ENCODE measurements around the gene ATP6V1C2.
"Not testable (repeated sequence)": the region's sequence is repeated elsewhere in the genome, so short reads cannot be mapped to it uniquely, and the experiment has no call there.

ATP6V1C2 gene

DNA sequence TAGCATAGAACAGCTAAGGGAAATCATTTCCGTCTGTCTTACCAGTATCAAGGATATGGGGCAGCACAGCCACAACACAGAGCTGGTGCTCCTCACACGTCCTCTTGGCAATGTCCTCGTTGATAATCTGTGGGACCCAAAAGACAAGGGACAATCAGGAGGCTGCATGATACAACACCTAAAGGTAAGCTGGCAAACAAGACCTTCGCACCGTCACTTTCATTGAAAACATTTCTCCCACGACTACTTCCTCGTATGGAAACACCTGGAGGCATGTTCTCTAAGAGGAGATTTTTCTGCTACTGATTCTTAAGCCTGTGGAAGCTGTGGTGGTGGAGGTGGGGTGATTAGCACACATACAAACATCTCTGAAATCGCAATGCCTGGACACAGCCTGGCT, 67.4 kb downstream of the ATP6V1C2 start:
- no peak for DNase-seq

- DNase-seq: no peak
These were observed 69.0 kb downstream of the ATP6V1C2 start for GRCh38 chr2:10790228-10790973.

DNA sequence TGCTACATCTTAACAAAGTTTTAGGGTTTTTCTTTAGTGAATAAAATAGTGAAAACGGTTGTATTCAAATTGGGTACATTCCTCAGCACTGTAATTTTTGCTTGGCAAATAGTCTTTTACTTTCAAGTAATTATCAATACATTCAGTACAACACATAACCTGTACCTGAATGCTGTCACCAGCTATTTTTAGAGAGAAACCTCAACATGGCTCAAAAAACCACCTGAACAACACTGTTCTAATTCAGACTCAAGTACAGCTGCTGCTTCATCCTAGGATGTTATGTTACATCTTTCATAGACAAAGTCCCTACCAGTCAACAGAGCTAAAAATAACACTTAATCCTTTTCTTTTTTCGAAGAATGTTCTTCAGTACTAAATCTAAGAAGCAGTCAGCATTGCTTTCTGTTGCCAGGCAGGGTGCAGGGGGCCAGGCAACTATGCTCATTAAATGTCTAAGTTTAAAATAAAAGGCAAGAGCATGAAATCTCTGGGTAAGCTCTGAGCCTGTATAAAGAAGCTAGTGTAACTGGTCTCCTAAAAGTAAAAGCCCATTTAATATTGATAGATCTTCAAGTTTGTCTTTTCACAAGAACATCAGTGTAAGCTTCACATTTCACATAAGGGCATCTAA, 70.7 kb downstream of the ATP6V1C2 start:
- DNase-seq: no peak

GRCh38 chr2:10792660-10793400, 71.4 kb downstream of the ATP6V1C2 start:
- no peak for DNase-seq

GRCh38 chr2:10793816-10794215, 72.4 kb downstream of the ATP6V1C2 start:
- DNase-seq: no peak

- DNase-seq: no peak
These were observed 73.4 kb downstream of the ATP6V1C2 start for GRCh38 chr2:10794876-10795275.

DNA sequence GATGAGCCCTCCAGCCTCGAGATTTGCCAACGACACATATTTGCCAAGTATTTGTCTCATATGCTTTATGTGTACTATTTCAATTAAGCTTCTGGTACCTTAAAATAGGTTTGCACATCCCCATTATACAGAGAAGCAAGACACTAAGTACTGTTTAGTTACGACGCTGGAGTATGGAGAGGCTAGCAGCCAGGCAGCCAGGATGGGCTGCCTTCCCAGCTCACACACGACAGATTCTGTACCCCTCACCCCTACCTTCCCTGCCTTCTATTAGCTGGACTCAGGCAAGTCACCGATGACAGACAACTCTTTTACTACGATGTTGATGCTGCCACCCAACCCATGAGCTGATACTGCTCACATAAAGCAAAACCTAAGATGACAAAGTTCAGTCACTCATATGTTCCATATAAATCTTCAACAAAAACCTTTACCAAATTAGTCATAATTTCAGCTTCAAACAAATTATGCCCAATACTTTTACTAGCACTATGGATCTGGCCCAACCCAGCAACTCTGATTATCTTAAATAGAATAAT, 74.1 kb downstream of the ATP6V1C2 start:
- no peak for DNase-seq

GRCh38 chr2:10796703-10797102, 75.3 kb downstream of the ATP6V1C2 start:
- no peak for DNase-seq

DNA sequence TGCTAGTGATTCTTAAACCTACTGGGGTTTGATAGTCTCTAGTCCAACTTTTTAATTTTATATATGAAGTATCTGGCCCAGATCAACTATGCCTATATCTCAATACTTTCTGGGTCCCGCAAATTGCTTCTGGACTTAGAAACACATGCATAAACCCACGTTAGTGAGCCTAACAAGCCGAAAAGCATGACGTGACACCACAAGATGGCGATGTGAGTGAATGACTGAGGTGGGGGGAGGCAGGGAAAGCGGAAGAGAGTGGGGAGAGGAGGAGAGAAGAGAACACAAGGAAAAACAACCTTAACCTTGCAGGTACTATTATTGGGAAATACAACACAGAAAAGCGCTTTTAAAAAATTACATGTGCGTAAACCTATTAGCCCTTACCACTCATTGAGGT, 77.4 kb downstream of the ATP6V1C2 start:
- no peak for DNase-seq

- no peak for DNase-seq
These were observed 78.7 kb downstream of the ATP6V1C2 start for GRCh38 chr2:10800163-10800562.

DNA sequence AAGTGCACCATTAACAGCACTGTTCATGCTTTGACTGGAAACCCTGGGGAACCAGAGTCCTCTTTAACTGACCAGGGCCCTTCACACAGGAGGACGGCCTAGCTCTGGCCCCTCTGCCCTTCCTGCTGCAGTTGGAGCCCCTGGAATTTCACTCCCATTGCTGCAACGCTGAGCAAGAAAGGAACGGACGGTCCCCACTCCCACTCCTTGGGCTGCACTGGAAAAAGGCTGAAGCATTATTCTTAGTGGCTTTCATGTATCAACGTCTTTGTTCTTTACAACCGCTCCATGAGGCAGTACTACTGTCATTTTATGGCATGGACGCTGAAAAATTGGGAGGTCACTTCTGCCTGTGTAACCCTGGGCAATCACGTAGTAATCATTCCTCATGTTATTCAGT, 81.2 kb downstream of the ATP6V1C2 start:
- no peak for DNase-seq

- not testable (repeated sequence) for DNase-seq
These were observed 84.6 kb downstream of the ATP6V1C2 start for GRCh38 chr2:10805990-10806389.

DNA sequence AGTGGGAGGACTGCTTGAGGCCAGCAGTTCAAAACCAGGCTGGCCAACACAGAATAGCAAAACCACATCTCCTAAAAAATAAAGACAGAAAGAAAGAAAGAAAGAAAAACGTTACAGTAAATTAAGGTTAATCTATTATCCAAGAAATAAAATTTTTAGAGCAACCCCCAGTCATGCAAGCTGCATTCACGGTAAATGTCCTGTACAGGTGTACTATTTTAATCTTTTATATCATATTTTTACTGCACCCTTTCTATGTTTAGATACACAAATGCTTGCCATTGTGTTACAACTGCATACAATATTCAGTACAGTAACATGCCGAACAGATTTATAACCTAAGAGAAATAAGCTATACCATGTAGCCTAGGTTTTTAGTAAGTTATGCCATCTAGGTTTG, 85.1 kb downstream of the ATP6V1C2 start:
- no peak for DNase-seq

DNA sequence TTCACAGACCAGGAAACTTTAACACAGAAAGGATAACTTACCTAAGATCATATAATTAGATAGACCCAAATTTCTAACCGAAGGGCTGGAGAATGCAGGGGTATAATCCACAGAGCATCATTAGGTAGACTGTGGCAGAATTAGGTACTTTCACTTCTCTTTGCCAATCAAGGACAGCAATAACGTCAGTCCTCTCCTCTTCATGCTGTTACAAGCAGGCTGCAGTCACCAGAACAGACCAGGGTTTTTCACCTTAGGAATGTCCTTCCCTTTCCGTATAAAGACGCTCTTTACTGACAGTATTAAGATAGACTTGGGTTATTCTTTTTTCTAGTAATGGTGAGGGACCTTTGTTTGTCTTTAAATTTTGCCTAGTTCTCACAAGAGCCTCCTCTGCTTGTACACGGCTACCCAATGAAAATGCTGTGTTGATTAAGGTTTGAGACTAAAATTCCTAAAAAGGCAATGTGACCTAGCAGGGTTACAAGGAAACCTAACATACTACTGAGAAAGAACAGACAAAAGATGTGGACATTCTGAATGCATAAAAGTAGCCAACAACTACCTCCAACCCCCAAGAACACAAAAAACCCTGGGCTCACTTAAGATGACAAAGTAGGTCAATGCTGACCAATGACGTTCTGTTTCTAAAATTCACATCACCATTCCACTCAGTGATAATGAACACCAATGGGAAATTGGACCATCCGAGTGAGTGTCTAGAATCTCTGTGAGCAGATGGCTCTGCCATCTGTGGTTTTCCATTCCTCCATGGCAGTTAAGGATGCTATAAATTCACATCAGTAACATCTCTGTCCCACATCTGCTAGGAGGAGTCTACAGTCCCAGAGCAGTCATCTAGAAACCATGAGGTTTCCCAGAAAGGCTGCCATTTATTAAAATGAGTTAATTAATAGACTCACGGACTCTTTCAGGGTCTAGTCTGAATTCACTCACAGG, 89.1 kb downstream of the ATP6V1C2 start:
- no peak for DNase-seq

DNA sequence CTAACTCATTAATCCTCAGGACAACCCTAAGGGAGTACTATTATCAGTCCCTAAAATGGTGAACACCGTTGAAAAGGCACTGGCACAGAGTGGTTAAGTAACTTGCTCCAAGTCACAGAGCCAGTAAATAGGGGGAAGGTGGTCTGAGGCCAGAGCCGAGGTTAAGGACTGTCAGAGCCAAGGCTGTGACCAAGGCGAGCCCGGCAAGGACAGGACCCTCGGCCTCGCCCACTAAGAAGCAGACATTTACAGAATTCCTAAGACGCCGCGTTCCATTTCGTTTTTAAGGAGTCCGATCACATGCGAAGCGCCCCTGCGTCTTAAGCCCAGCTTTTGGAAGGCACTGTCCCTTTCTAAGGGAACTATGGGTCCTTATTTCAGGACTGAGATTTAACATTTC, 90.1 kb downstream of the ATP6V1C2 start:
- DNase-seq: no peak

DNA sequence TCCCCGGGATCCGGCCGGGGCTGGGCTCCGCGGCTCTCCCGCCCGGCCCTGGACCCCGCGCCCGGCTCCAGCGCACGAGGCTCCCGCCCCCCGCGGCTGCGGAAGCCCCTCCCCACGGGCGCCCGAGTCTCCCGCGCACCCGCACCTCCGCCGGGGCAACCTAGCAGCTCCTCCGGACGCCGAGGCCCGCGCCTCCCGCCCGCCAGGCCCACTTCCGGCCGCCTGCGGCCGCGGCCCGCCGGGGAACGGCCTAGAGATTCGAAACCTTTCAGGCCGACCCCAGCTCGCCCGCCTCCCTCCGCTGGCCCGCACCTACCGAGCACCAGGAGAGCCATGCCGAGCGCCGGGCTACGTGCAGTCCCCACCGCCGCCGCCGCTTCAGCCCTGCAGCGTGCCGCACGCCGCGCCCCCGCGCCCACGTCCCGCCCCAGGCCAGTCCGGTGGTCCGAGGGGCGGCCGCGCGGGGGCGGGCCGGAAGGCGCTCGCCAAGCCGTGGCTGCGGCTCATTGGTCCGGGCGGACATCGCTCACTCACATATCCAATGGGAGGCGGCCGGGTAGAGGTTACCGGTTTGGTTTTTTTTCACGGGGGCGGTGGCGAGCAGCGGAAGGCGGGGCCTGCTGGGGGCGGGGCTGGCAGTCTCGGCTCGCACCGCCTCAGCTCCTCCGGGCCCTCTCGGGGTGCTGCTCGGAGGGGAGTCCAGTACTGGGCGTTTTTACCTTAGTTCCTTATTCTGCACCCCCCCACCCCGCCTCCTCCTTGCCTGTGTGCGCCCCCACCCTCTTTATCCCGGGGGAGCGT, 91.1 kb downstream of the ATP6V1C2 start, which contains the start of gene PDIA6:
TSS of gene PDIA6 (minus strand) at position 424 of the 801 bp plus-strand sequence. CDS start at position 335, 89 bp downstream.
- DNase-seq: peak; percentile 93

GRCh38 chr2:10813163-10814138, 92.0 kb downstream of the ATP6V1C2 start:
- DNase-seq: peak; percentile 33

DNA sequence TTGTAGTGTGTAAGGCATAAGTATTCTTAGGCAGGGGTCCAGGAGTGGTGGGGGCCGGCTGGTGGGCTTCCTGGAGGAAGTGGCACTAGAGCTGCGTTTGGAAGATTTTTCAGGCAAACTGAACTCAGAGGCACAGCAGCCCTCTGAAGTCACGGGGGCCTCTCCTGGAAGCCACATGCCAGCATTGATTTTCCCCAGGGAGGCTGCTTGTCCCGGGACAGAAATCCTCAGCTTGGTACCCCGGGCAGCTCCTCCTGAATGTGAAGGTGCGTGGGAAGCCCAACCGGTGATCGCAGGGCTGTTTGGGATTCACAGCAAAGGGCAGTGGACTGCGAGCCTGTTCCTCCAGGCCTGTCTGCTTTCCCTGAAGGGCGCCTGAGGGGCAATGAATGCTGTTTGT, 92.7 kb downstream of the ATP6V1C2 start:
- DNase-seq: no peak

DNA sequence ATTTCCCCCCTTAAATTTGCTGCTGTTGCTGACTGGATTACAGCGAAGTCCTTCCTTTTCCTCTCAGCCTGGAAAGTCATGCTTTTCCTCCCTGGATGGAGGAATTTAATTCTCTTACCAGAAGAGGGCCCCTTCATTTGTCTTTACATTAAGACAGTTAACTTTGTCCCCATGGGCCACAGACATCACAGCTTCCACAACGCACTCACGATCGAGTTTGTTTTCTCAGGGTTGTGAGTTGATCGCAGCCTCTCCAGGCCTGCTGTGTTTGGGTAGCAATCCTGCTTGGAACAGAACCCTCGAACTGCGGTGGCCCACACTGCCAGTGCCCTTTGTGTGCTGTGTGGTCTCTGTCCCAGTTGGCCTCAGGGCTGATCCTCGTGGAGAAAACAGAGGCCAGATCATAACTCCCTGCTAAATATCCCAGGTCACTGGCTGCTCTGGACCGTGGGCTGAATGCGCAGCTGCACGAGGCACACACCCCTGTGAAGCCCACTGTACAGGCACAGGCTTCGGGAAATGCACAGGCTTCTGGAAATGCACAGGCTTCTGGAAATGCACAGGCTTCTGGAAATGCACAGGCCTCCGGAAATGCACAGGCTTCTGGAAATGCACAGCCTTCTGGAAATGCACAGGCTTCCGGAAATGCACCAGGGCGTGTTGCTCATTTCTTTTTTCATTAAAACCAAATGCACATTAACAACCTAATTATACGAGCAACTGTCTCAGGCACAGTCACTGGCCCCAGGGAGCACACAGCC, 93.3 kb downstream of the ATP6V1C2 start:
- DNase-seq: no peak
